GM21360 (cell line): ENCODE data around the gene XK.

Experiments
- ATAC-seq: cut with Tn5 transposase; IDR thresholded peaks from one replicate; pipeline ENCODE4 v1.9.1; 2021; ENCODE audit warnings: mild to moderate bottlenecking, moderate library complexity; ENCODE audit not compliant: unreplicated experiment

XK gene

DNA sequence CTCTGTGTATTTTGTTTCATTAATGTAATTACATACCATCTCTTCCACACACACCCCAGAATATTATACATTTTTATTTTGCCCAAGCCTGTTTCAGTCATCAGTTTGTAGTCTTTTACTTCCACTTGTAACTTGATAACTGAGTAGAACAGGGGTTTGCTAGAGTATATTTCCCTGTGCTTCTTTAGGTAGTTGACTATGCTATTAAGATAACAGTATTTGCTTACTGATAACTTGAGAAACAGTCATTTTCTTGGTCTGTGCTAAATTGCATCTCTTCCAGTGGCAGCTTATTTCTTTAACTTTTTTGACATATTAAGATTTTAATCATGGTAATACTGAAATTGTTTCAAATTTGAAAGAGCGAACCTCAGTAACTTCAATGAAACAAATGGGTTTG lies 7.0 kb upstream of the XK start:
- no peak for ATAC-seq

DNA sequence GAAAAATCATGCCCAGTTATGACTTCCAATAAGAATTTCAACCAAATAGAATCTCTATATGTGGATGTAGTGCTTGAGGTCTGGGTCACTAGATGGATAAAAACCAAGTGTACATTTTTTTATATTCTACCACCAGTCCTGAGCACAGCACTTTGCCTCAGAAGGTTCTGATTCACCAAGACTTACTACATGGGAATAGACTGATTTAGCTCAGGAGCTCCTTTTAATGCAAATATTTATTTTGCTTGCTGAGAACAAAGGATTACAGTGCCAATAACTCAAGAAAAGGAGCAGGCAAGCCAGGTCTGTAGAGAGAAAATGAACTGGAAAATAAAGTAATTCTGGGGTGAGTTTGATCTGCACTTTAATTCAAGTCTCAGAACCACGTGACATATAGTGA lies 6.4 kb upstream of the XK start:
- no peak for ATAC-seq

DNA sequence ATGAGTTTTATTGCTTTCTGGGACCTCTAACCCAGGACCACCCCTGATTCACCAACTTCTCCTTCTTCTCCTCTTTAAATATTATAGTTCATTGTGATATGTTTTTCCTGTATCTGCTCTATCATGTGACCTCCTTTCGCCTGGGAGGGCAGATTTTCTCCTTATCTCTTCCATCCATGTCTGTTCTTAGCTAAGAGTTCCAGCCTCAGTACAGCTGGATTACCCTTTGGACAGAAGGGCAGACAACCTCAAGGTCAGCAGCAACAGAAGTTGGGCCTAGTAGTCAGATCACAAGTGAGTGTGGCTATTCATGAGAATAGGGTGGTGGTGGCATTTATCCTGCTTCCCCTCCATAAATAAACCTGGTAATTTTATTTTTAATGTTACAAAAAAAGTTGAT lies 5.7 kb upstream of the XK start:
- no peak for ATAC-seq

DNA sequence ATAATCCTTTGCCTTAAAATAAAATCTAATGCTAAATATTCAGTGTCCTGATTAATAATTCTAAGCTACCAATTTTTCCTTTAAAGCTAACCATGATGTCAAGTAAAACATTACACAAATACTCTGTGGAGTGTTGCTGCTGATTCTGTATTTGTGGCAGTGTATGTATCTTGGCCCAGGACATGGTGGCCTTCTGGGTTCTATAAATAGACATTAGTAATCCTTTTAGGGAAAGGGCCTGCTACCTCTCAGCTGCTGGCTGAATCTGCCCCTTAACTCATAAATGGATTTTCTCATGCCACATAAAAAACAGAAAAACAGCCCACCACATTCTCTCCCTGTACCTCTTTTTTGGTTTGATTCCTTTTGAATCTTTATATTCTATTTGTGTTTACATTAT lies 1.2 kb upstream of the XK start:
- no peak for ATAC-seq

DNA sequence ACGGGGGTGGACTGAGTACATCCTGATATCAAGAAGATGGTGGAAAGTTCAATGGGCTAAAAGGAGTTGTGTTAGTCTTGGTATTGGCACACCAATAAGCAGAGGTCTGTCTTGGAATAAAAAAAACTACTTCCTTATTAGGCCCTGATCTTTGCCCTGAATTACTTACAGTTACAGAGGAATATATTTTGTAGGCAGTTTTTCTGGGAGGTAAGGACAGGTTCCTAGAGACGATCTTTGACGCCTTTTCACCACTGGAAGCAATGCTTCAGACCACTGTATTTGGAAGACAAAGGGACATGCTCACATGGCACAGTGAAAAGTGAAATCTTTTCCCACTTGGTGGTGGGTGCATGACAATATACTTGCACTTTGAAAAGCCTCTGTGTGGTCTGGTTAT lies 618 bp upstream of the XK start:
- no peak for ATAC-seq

DNA sequence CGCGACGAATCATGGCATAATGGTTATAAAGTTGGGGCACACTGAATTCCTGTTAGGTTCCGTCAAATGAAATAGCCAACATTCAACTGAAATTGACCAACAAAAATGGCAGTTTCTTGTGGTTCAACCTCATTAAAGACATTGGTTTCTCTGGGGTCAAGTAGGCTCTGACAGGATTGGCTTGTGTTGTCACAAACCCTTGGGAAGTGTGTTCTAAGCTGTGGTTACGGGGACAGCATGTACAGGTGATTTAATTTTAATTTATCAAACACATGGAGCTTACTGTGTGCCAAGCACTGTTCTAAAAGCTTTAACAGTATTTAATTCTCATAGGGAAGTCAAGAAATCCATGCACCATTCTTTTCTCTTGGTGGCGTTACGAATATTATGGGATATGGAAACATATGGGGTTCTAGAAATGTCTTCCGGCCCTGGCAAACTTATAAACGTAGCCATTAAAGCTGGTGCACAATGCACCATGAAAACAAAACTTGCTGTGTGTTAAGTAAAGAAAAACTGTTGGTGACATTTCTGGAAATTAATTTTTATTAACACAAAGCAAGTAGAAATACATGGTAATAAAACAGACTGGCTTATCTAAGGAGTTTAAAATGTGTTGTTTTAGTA lies 891 bp downstream of the XK start:
- no peak for ATAC-seq

DNA sequence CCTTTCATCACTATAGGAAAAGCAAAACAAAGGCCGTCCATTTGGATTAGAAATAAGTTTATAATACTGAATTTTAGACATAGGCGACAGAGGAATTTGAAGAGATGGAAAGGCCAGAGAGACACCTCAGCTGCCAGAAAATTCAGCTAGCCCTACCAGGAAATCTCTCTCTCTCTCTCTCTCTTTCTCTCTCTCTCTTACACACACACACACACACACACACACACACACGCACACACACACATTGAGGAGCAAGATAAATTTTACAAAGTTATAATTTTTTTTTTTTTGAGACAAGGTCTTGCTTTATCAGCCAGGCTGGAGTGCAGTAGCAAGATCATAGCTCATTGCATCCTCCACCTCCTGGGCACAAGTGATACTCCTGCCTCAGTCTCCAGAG lies 1.4 kb downstream of the XK start:
- ATAC-seq = no peak

DNA sequence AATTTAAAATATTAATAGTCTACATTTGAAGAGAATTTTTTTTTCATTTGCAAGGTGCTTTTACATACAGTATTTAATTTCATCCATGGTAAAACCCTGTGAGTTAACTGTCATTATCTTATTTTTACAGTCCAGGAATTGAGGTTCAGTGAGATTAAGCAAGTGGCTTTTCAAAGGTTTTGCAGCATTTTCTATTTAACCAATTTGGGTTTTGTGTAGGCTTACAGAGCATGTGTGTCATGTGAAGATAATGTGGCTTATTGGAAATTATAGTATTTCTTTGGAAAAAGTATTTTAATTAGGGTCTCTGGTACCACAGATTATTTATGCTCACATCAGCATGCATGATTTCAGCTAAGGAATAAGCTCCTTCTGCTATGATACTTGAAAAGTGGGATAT lies 4.5 kb downstream of the XK start:
- ATAC-seq = no peak

DNA sequence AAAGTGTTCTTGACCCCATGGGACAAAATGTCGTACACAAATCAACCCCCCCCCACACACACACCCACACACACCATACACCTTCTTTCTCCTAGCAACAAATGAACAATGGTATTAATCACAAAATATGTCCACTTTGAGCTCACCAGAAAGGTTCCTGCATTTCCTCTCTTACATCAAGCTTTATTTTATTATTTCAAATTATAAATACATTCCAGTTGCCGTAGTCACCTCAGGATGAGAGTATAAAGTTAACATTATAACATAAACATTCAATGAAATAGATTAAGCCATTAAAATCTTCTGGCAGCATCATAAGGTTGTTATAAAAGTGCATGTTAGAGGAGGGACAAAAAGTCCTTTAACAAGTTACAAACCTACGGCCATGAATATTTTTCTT lies 7.3 kb downstream of the XK start:
- ATAC-seq = no peak

DNA sequence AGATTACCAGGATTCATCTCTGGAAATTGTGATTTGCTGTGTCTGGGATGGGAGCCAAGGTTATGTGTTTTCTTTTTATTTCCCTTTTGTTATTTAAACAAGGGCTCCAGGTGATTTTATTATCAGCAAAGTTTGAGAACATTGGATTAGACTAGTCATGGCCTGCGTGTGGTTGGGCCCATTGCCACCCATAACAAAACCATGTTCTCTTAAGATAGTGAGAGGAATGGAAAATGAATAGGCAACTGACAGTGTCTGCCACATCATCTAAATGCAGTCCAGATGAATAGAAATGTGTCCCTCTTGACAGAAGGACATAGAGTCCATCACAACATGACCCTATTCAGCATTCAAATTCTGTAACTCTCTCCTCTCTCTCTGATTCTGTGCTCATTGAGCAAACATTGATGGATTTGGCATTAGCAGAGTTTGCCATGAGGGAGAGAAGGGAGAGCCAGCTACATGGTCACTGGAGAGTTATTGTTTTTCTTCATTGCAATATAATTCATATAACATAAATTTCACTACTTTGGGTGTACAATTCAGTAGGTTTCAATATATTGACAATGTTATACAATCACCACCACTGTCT lies 11.7 kb downstream of the XK start:
- no peak for ATAC-seq

DNA sequence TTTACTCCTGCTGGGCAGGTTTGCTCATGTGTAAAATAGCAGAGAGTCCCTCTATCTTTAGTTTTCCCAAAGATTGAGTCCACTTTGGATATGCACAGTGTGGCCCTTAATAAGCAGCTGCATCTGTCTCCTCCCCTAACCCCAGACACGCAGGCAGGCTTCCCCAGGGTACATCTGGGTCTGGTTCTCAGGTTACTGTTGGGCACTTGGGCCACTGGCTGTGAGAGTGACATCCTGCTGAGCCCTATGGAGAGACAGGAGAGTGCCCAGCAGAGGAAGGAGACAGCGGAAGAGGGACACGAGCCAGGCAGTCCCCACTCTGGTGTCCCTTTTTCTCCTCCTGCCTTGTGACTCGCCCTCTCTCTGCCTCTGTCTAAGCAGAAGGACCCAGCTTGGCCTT lies 16.0 kb downstream of the XK start:
- no peak for ATAC-seq

DNA sequence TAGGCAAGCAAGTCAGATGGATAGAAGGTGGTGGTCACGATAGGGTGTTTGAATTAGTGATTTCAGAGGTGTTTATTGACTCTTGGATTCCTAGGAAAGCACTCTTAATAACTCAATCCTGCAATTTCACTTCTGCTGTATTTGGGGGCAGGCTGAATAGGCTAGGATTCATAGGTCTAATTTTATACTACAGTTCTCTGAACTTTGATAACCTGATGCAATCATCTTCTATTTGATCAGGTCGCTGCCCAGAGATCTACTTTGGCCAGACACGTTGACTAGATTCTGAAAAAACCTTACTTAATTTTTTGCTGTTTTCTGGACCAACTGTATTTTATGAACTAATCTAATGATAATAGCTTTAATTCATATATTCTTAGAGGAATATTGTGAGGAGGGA lies 26.4 kb downstream of the XK start:
- no peak for ATAC-seq

DNA sequence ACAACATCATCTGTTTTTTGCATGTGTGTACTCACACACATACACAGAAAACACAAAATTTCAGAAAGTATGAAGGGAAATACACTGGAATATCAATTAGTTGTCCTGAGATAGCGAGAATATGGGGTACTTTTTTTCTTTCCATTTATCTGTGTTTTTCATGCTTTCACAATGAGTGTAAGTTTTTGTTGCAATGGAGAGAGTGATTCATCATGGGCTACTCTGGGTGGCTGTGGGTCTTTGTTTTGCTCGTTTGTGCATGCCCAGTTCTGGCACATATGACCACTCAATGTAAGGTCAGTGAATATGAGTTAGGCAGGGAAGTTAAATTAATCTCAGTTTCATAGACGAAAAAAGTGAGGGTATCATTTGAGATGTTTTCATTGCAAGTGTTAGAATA lies 26.9 kb downstream of the XK start:
- ATAC-seq = peak; percentile 64

DNA sequence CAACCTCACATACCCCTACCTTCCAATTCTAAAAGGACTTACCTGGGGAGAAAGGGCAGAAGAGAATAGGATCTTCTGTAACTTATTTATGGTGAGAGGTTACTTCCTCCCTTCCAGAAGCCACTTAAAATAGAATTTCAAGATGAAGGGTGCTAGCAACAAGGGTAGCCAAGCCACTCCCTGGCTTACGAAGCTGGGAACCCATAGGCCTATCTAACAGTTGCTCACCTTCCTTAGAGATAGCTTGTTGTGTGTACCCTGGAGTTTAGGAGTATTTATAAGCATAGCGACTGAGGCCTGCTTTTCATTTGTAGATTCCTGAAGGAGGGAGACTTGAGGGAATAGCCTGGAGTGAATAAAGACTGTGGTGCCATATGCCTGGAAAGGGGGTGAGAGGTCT lies 28.9 kb downstream of the XK start:
- no peak for ATAC-seq

DNA sequence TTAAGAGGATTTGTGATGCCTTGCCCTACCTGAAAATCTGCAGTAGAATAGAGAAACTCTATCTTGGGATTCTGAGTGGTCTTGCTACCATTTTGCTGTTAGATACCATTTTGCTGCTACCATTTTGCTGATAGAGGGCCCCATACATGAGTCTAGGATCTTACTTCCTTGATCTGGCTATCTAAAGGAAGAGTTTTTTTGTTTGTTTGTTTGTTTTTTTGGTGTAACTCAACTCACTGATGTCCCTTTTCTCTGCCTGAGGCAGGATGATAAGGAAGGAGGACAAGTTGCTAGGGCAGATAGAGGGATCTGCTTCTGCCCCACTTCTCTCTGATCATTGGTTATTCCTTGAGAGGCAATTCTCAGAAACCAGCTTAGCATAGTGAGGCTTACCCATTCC lies 31.0 kb downstream of the XK start:
- no peak for ATAC-seq

DNA sequence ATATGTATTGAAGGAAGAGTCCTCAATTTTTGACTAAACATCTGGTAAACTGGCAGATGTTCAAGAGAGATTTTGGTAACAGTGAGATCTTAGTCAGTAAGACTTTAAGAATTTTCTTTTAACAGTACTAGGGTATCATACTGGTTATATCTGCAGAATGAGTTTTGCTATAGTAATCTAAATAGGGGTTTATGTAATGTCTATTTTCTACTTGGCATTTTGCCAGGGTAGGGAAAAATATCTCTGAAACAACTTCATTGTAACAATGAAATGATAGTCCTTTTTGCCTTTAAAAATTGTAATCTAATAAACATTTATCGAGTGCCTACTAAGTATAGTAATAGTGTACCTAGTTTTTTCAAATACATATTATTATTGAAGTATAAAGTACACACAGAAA lies 32.1 kb downstream of the XK start:
- ATAC-seq = no peak

DNA sequence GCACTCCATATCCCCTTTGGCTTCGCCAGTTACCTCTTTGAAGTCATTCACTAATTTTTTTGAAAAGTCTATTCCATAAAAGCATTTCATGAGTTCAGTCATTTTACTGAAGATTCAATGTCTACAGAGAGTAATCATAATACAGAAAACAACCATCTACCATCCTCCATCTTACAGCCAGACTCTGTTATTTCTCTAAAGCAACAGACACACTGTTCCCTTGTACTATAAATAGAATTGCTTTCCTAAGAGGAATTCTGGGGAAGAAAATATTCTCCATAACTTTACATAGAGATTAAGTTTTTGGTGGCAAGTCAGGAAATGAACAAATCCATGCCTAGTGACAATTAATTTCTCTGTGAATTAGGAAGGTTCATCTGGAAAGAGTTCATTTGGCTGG lies 37.0 kb downstream of the XK start:
- ATAC-seq = no peak

DNA sequence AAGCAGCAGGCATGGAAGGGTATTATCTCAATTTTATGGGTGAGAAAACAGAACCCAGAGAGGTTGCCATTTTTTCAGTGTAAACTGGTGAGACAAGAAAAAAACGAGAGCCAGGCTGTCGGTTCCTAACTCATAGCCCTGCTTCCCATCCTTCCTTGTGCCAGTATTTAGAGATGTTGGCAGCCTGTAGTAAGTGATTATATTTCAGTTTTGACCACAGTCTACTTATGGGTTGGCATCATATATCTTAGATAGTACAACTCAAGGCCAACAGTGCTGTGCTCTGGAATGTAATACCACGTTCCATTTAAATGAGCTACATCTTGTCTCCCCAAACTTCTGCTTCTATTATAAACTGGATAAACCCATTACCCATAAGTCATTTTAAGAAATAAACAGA lies 40.8 kb downstream of the XK start:
- no peak for ATAC-seq

DNA sequence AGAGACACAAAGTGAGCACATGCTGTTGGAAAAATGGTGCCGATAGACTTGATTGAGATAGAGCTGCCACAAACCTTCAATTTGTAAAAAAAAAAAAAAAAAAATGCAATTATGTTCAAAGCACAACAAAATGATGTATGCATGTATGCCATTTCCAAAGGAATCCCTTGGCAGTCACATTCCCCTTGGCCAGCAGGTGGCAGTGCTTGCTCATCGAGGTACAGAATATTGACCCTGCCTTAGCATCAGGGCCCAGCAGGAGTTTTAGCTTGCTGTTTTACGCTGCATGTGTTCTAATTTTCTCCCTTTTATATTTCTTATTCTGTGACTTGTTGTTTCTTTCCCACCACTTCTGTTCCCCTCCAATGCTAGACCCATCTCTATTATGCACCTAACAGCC lies 59.8 kb downstream of the XK start:
- ATAC-seq = peak; percentile 67

DNA sequence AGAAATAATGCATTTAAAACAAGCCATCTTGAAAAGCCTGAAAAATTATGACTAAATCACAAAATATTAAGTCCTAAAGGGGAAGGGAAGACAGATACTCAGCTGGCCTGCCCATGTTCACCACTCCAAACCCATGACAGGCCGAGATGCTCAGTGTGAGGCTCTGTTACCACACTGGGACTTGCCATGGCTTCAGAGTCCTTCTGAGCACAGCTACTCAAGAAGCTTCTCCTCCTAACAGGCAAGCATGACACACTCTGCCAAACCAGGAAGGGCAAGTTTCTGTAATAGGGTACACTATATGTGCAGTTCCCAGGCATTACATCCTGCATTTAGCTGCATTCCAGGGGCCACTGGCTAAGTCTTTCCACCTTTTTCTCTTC lies 60.2 kb downstream of the XK start:
- ATAC-seq = peak; percentile 31

DNA sequence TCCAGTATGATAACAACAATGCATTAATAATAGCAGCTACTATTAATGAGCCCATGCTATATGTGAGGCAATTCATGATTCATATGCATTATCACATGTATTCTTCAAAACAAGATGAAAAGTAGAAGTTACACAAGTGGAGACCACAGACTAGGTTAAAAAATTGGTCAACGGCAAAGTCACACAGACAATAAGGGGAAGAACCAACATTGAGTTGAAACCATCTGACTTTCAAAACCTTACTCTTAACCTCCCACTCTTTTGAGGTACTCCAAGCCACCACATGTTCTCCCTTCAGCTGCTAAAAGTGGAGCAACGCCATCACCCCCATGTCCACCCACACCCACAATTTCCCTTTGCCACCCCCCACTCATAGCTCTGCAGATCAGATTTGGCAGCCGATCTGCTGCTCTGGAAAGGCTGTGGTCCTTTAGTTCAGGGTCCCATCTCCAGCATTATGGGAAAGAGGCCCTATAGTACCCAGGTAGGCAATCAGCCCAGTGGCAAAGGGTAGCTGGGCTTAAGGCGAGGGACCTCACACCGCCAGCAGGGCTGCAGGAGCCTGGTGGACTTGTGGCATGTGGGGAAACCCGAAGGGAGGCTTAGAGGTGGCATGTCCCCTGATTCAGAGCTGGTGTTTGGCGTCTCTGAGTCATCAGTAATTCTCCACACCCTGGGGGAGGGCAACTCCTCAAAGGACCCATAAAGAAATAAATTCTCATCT lies 60.8 kb downstream of the XK start:
- ATAC-seq = peak; percentile 80

DNA sequence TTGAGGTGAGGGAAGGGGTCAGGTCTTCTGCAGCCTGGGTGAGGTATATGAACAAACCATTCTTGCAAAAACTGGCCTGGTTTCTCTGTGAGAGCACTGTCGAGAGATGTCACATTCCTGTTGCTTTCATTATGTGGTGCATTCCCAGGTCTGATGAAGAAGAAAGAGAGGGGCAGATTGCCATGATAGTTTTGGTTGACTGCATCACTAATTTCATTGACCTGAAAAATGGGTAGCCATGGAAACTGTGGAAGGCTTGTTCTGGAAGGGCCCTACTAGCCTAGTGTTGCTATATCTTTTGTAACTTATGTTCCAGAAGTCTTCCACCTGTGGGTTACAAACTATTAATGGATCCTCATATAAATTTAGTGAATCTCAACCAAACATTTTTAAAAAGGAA lies 61.4 kb downstream of the XK start:
- no peak for ATAC-seq

DNA sequence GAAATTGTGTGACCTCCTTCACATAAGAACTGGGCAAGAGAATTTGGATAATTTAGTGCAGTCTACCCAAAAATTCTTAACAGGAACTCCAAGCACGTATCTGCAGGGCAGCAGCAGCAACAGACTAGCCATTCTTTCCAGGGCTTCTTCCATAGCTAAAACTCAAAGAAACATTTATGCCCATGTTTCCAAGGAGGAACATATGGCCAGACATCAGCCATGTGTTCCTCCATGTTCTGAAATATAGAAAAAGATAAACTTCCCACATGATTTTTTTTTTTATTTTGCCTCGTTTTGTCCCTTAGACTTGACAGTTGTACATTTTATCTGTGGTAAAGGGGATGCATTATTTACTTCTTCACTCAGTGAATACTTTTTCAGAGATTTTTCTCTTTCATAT lies 66.7 kb downstream of the XK start:
- no peak for ATAC-seq
